Measurements from ENCODE around the gene OTOP2. TPM values are rescaled to one million over a fixed set of nuclear protein-coding genes. Genes with fewer than 3 reads are reported as not detected.

OTOP2 gene
- total and polyA plus RNA-seq, 9 of the 15 experiments (the other 6 are each of a cell fraction or from before 2014, with no cell fraction given), result 0.04 to 0.36 (median 0.14) TPM; not detected in 1

DNA sequence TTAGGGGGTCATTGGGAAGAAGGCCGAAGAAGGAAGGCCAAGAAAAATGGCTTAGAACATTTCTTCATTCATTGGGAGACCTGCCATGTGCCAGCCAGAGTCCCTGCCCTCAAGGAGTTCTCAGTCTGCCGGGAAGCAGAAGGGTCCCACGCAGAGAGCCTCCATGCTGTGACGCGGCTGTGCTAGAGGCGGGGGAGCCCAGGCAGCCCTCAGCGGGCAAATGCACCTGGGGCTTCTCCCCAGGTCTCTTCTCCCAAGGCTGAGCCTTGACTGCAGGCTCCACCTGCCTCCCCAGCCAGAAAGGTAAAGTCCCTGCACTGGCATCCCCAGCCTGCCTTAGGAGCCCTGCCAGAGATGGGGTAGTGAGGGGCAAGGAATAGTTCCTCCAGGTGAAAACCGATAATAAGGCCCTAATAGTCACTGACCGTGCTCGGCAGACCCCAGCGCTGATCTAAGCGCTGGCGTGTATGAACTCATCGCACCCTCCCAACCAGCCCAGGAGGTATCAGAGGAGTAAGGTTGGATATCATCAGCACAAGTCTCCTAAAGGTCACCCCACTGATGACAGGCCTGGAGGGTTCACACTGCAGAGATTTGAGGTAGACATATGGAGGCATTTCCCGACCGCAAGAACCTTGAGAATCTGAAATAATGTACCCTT is 57.4 kb downstream of the OTOP2 start (continued):
- TF ChIP-seq, protein P1, sequence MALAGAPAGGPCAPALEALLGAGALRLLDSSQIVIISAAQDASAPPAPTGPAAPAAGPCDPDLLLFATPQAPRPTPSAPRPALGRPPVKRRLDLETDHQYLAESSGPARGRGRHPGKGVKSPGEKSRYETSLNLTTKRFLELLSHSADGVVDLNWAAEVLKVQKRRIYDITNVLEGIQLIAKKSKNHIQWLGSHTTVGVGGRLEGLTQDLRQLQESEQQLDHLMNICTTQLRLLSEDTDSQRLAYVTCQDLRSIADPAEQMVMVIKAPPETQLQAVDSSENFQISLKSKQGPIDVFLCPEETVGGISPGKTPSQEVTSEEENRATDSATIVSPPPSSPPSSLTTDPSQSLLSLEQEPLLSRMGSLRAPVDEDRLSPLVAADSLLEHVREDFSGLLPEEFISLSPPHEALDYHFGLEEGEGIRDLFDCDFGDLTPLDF (CRISPR knock-in tag; IDR thresholded peaks at IDR 0.05), result 0 out of 2 replicates have a peak, but pooled peaks have one; percentile 19
- TF ChIP-seq, protein P2, sequence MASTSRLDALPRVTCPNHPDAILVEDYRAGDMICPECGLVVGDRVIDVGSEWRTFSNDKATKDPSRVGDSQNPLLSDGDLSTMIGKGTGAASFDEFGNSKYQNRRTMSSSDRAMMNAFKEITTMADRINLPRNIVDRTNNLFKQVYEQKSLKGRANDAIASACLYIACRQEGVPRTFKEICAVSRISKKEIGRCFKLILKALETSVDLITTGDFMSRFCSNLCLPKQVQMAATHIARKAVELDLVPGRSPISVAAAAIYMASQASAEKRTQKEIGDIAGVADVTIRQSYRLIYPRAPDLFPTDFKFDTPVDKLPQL (IDR thresholded peaks at IDR 0.05; ENCODE audit: extremely low read depth, insufficient read length), result no peak
- TF ChIP-seq ZC3H4 (CRISPR knock-in tag; IDR thresholded peaks at IDR 0.05; ENCODE audit: borderline replicate concordance) (0 out of 2 replicates have a peak, but pooled peaks have one; percentile 65), FOSL1 (tag; conservative IDR thresholded peaks at IDR 0.05) (no peak), MLLT1 (IDR thresholded peaks at IDR 0.05) (peak in 1 of 2 experiments; percentile 7; a peak in 1 of 4 replicates)
